Endometrial microvascular endothelial cells (primary cell): ENCODE results near the gene STRN3. TPM values are rescaled to one million over a fixed set of nuclear protein-coding genes. Genes with fewer than 3 reads are reported as not detected.
"Not testable (repeated sequence)": the region's sequence is repeated elsewhere in the genome, so short reads cannot be mapped to it uniquely, and the experiment has no call there.

Experiments used
- in situ Hi-C: cut with HindIII; loops from 2 replicates; pipeline ENCODE4 v1.10.0; 2017; ENCODE audit warnings: low sequenced_read_pairs, low pct_unique_long_range_greater_than_20kb; ENCODE audit errors: inconsistent ontology term
- total RNA-seq: library from RNA; depleted of rRNA; stranded (reverse); fragments of >200 nt; gene quantifications from one replicate; pipeline ENCODE4 v1.2.3, GENCODE V29; 2015; ENCODE audit errors: inconsistent ontology term

The STRN3 gene
- total RNA-seq, 1 donor from 2014 or later, result 39.6 TPM

DNA sequence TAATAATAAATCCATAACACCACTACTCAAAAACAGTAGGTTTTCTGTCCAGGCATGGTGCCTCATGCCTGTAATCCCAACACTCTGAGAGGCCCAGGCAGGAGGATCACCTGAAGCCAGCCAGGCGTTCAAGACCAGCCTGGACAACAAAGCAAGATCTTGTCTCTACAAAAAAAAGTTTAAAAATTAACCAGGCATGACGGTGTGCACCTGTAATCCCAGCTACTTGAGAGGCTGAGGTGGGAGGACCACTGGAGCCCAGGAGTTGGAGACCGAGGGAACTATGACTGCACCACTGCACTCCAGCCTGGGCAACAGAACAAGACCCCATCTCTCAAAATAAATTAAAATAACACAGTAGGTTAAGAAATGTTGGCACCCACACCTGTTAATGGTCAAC lies 45.2 kb downstream of the STRN3 start:
- in situ Hi-C loops, result no loop called here

DNA sequence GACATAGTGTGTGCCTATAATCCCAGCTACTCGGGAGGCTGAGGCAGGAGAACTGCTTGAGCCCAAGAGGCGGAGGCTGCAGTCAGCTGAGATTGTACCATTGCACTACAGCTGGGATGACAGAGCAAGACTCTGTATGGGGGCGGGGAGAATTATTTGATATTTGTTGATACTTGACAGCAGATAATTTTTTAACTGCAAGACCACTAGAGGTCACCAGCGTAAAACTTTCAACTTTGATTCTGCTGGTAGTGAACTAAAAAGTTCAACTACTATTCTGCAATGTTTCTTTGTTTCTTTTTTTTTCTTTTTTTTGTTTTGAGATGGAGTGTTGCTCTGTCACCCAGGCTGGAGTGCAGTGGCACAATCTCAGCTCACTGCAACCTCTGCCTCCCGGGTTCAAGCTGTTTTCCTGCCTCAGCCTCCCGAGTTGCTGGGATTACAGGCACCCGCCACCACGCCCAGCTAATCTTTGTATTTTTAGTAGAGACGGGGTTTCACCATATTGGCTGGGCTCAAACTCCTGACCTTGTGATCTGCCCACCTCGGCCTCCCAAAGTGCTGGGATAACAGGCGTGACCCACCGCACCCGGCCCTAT lies 46.0 kb downstream of the STRN3 start:
- in situ Hi-C loops, result not testable (repeated sequence)

DNA sequence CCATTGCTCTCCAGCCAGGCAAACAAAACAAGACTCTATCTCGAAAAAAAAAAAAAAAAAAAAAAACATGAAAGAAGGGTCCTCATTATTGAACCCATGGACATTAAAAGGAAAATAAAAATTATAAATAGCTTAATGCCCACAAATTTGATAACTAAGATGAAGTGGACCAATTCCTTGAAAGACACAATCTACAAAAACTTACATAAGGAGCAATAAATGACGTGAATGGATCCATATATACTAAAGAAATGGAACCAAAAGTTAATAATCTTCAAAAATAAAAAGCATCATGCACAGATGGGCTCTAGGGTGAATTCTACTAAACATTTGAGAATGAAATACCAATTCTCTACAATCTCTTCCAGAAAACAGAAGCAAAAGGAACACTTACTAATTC lies 48.4 kb downstream of the STRN3 start:
- in situ Hi-C loops, result no loop called here

- in situ Hi-C loops, result no loop called here
Measured at GRCh38 chr14:30974628-30975027, 51.6 kb downstream of the STRN3 start.

DNA sequence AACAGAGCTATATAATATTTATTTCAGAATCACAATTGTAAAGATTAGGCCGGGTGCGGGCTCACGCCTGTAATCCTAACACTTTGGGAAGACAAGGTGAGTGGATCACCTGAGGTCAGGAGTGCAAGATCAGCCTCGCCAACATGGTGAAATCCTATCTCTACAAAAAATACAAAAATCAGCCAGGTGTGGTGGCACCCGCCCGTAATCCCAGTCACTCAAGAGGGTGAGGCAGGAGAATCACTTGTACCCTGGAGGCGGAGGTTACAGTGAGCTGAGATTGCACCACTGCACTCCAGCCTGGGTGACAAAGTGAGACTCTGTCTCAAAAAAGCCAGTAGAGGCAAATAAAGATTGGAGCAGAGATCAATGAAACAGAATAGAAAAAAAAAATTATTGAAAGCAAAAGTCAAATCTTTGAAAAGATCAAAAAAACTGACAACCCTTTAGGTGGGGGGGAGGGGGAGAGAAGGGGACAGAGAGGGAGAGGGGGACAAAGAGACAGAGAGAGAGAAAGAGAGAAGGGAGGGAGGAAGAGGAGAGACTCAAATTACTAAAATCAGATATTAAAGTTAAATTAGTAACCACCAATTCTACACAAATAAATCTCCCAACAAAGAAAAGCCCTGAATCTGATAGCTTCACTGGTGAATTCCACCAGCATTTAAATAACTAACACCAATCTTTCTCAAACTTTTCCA lies 53.1 kb downstream of the STRN3 start:
- in situ Hi-C loops, result no loop called here

GRCh38 chr14:30972036-30972732 lies 54.0 kb downstream of the STRN3 start:
- in situ Hi-C loops, result not testable (repeated sequence)

GRCh38 chr14:30971586-30971985 lies 54.6 kb downstream of the STRN3 start:
- in situ Hi-C loops, result no loop called here

GRCh38 chr14:30969796-30970195 lies 56.4 kb downstream of the STRN3 start:
- in situ Hi-C loops, result not testable (repeated sequence)

DNA sequence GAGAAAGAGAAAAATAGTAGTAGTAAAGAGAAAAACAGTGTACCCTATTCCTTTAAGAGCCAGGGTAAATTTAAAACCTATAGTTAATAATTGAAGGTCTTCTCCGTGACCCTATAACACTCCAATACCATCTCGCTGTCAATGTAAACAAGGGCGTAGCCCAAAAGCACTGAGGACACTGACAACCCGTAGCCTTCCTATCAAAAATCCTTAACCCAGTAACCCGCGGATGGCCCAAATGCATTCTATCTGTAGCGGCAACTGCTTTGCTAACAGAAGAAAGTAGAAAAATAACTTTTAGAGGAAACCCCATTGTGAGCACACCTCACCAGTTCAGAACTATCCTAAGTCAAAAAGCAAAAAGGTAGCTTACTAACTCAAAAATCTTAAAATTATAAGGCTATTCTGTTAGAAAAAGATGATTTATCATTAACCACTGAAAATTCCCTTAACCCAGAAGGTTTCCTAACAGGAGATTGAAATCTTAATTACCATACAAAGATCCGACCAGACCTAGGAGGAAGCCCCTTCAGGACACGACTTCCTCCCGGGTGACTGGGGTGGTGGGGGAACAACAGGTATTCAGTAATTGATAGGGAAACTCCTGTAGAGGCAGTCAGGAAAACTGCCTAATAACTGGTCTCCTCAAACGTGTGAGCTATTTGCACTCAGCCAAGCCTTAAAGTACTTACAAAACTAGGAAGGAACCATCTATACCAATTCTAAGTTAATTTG lies 58.6 kb downstream of the STRN3 start:
- in situ Hi-C loops, result not testable (repeated sequence)

GRCh38 chr14:30966415-30967363 lies 59.5 kb downstream of the STRN3 start:
- in situ Hi-C loops, result no loop called here

DNA sequence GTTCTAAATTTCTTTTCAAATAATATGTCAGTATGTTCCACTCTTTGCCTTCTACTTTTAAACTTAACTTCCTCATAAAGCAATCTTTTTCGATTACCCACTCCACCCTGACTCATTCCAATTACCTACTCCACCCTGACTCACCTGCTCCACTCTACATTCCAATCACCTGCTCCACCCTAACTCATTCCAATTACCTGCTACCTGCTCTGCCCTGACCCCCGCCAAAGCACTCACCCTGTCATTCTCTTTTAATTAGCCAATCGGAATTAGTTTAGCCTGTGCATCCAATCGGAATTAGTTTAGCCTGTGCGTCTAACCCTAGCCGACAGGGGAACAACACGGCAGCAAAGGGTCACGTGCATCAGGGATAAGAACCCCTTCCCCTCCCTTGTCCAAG lies 60.3 kb downstream of the STRN3 start:
- in situ Hi-C loops, result not testable (repeated sequence)

GRCh38 chr14:30962537-30962936 lies 63.6 kb downstream of the STRN3 start:
- in situ Hi-C loops, result not testable (repeated sequence)

DNA sequence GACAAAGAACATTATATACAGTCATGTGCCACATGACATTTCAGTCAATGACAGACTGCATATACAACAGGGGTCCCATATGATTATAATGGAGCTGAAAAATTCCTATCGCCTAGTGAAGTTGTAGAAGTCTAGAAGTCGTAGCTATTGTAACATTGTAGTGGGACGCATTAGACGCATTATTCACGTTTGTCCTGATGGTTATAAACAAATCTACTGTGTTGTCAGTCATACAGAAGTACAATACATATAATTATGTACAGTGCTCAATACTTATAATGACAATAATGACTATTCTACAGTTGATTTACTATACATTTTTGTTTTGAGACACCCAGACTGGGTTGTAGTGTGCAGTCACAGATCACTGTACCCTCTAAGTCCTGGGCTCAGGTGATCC lies 64.8 kb downstream of the STRN3 start:
- in situ Hi-C loops, result no loop called here

DNA sequence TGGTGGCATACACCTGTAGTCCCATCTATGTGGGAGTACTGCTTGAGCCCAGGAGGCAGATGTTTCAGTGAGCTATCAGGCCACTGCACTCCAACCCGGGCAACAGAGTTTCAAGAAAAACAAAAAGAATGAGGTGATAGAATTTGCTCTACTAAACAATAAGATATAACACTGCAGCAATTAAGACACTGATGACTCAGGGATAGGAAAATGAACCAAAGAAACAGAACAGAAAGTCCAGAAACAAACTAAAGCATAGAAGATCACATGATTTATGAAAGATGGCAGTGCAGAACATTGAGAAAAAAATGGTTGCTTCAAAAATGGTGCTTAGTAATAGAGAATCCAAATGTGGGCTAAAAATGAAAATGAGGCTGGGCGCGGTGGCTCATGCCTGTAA lies 66.0 kb downstream of the STRN3 start:
- in situ Hi-C loops, result no loop called here

GRCh38 chr14:30958555-30959407 lies 67.4 kb downstream of the STRN3 start:
- in situ Hi-C loops, result no loop called here

DNA sequence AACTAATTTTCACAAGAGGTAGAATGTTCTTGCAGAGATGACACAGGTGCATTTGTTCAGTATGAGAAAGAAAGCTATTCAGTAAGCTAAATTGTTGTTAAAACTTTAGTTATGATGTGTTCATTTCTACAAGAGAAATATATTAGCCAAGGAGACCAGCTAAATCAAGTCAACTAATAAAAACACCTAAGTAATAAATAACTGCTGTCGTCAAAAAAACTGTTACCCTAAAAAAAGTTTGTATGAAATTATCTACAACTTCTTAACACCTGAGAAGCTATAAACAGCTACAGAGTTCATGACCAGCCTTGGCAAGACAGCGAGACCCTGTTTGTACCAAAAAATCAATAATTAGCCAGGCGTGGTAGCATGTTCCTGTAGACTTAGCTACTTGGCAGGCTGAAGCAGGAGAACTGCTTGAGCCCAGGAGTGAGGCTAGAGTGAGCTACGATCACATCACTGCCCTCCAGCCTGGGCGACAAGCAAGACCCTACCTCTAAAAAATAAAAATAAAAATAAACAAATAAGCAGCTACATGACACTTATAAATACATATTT lies 68.3 kb downstream of the STRN3 start:
- in situ Hi-C loops, result no loop called here

DNA sequence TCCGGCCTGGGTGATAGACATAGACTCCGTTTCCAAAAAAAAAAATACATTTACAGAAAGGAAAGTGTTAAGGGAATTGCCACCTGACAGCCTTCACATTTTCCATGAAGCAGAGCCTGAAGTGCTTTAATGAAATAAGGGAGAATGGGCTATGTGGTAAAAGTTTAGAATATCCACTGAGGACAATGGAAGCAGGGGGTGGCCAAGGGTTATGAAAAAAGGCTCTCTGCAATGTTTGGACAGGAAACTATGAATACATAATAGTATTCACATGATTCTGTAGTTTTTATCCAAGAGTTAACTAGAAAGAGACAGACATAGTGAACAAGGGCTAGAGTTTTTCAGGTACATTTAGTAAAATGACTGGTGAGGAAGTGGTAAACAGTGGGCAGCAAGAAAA lies 76.5 kb downstream of the STRN3 start:
- in situ Hi-C loops, result no loop called here
